ENCODE measurements around the gene MYZAP.

GRCh38 chr15:57549935-57550334 lies 41.8 kb upstream of the MYZAP start:
- no peak for TF ChIP-seq CTCF (IDR thresholded peaks at IDR 0.05)
- no peak for TF ChIP-seq POLR2A (IDR thresholded peaks at IDR 0.05)

All from heart left ventricle (tissue), 13 donors.